Measurements from ENCODE around the gene ARGFX. TPM values are rescaled to one million over a fixed set of nuclear protein-coding genes. Genes with fewer than 3 reads are reported as not detected.

Gene ARGFX
- total and polyA plus RNA-seq, 9 of the 15 experiments (the other 6 are each of a cell fraction or from before 2014, with no cell fraction given), result not detected

DNA sequence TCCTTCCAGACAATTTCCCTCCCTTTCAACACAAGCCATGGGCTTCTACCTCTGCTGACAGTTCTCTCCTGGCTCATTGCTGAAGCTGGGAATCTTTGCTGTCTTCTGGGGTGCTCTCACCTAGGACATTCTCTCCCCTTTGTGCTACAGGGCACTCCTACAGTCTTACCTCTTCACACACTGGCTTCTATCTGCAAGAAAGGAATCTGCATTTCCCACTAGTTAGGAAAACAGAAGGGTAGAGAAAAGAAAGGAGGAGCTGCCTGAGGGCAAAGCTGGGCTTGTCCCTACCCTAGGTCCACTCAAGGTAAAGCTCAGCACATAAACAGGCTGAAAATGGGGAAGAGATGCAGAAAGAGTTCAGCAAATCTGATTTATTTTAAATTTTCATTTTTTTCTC, 5.6 kb upstream of the ARGFX start:
- ChIA-PET CTCF (ENCODE audit: low intra/inter-chr PET ratio) (no interaction called here), POLR2A (no interaction called here)
- Histone ChIP-seq H3K9ac (ENCODE audit: insufficient read depth in 1 of 2, low read depth in 2 of 2, low read length in 2 of 2) (no peak overlapping the region), H3K9me1 (ENCODE audit: control insufficient read depth, insufficient read depth, low read length) (no peaks in the 10 kb centered on the region), H3K79me2 (ENCODE audit: control insufficient read depth, insufficient read depth, low read length) (no peaks in the 10 kb centered on the region), H3K9me3 (replicated peaks; ENCODE audit: control insufficient read depth, insufficient read depth, low read depth, low read length) (no peaks in the 10 kb centered on the region), H3K36me3 (ENCODE audit: control insufficient read depth, insufficient read depth, low read length) (no peaks in the 10 kb centered on the region), H3K27me3 (ENCODE audit: control insufficient read depth in 2 of 2, insufficient read depth in 2 of 2, low read length in 2 of 2) (no peaks in the 10 kb centered on the region; a peak in 2 of 5 replicates), H3K27ac (ENCODE audit: extremely low read depth, low read depth, low read length) (no peak overlapping the region), H3K4me1 (replicated peaks in 1 of 2; ENCODE audit: control insufficient read depth in 2 of 2, insufficient read depth in 2 of 2, low read length in 2 of 2) (no peaks in the 10 kb centered on the region; a peak in 1 of 5 replicates), H3K4me3 (no peak overlapping the region), H2AFZ (ENCODE audit: low read depth, low read length) (no peak overlapping the region), H4K20me1 (replicated peaks; ENCODE audit: control insufficient read depth, insufficient read depth, low read length) (no peaks in the 10 kb centered on the region; the same call in 1 of the 2 replicates), H3K4me2 (ENCODE audit: insufficient read depth, low read length) (no peak overlapping the region)
- ATAC-seq (no peak), DNase-seq (ENCODE audit: extremely low read depth in 1 of 4, low spot score in 3 of 4) (no peak), FAIRE-seq (no peak)
- in situ Hi-C loops (cut with MboI) (no loop called here), intact Hi-C loops (cut with micrococcal nuclease) (no loop called here)
- no TSS peak for BruUV-seq (replicated peaks)
- TF ChIP-seq FOXP1 (CRISPR knock-in tag; IDR thresholded peaks at IDR 0.05) (no peak), ETS1 (conservative IDR thresholded peaks at IDR 0.05; ENCODE audit: control insufficient read depth, low read depth, low read length) (no peak), CBX5 (IDR thresholded peaks at IDR 0.05; ENCODE audit: borderline replicate concordance, low read depth) (no peak), MYC (IDR thresholded peaks at IDR 0.05; ENCODE audit: low read depth, low read length) (no peak), MYC (CRISPR knock-in tag; IDR thresholded peaks at IDR 0.05; ENCODE audit: borderline replicate concordance, low read depth) (no peak), ZC3H4 (CRISPR knock-in tag; IDR thresholded peaks at IDR 0.05; ENCODE audit: borderline replicate concordance) (no peak), CHD4 (IDR thresholded peaks at IDR 0.05; ENCODE audit: insufficient read depth, insufficient replicate concordance, low read depth, low read length, poor library complexity, severe bottlenecking) (no peak), ZNF24 (IDR thresholded peaks at IDR 0.05) (no peak)

All from K562 (cell line).